Stomach (tissue), 4 donors: Measurements from ENCODE around the gene CCNYL1.

Experiments used
- EP300 ChIP-seq: sonication (generic); formaldehyde crosslinking; IDR thresholded peaks from one replicate; pipeline ENCODE4 v1.6.1; 2017; ENCODE audit warnings: antibody characterized with exemption
- POLR2A ChIP-seq, 4 donors: fragments of 450-650 bp; IDR thresholded peaks; one replicate each; pipeline ENCODE4 v1.6.1; 2016; ENCODE audit warnings: antibody characterized with exemption in 4 of 4, control low read depth in 2 of 4, mild to moderate bottlenecking in 1 of 4, moderate library complexity in 1 of 4
- TF ChIP-seq, protein P1 (sequence below), 7 experiments: fragments of 450-650 bp in 4 of 7; fragments of 200-600 bp in 3 of 7; sonication (generic) in 3 of 7; IDR thresholded peaks; one replicate each; pipeline ENCODE4 v1.5.1; 2016 to 2019; ENCODE audit warnings: antibody characterized with exemption in 7 of 7, control low read depth in 2 of 7, mild to moderate bottlenecking in 1 of 7

DNA sequence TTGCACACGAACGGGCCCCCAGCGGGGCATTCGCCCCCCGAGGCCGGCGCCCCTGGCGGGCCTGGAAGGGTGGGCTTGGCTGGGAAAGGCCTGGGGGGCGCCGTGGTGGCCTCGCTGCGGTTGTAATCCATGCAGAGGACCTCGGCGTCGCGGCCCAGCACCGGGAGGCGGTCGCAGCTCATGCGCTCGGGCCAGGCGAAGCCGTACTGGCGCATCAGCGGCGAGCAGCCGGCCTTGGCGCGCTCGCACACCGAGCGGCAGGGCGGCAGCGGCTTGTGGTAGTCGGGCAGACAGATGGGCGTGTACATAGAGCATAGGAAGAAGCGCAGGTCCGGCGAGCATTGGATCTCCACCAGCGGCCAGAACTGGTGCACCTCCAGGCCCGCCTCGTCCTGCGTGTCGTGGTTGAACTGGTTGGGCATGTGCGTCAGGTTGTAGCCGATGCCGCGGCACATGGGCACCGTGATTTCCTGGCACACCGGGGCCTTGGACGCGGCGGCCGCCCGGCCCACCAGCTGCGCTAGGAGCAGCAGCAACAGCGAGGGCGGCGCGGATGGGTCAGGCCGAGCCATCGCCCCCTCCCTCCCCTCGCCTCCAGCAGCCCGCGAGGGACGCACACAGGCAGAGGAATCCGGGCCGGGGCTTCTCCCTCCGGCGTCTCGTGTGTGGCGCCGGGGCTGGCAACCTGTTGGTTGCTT, 56.9 kb downstream of the CCNYL1 start:
- TF ChIP-seq, protein P1, sequence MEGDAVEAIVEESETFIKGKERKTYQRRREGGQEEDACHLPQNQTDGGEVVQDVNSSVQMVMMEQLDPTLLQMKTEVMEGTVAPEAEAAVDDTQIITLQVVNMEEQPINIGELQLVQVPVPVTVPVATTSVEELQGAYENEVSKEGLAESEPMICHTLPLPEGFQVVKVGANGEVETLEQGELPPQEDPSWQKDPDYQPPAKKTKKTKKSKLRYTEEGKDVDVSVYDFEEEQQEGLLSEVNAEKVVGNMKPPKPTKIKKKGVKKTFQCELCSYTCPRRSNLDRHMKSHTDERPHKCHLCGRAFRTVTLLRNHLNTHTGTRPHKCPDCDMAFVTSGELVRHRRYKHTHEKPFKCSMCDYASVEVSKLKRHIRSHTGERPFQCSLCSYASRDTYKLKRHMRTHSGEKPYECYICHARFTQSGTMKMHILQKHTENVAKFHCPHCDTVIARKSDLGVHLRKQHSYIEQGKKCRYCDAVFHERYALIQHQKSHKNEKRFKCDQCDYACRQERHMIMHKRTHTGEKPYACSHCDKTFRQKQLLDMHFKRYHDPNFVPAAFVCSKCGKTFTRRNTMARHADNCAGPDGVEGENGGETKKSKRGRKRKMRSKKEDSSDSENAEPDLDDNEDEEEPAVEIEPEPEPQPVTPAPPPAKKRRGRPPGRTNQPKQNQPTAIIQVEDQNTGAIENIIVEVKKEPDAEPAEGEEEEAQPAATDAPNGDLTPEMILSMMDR (IDR thresholded peaks at IDR 0.05) = no peak
- TF ChIP-seq POLR2A (IDR thresholded peaks at IDR 0.05) (no peak), EP300 (no peak)
